ENCODE measurements around the gene RALGAPA2. TPM values are rescaled to one million over a fixed set of nuclear protein-coding genes. Genes with fewer than 3 reads are reported as not detected.
"Not testable (repeated sequence)": the region's sequence is repeated elsewhere in the genome, so short reads cannot be mapped to it uniquely, and the experiment has no call there.

Gene RALGAPA2
- total and polyA plus RNA-seq, 2 of the 13 experiments (the other 11 are each of a cell fraction or from before 2014, with no cell fraction given): 13.8 to 17.7 TPM

DNA sequence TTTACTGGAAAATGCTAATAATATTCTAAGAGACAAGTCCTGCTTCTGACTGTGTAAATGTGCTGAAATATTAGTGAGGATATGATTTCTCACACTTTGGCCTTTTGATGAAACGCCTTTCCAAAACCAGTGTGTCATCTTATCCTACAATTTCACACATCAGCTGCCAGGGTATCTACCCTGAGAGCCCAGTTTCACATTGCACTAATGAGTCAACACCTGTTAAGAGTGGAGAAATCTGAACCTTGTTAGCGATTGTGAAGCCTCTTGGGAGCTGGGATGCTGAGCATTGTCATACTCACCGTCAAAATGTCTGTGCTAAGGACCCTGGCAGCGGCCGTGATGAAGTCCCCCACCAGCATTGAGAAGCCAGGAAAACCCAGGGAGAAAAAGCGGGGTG, 166.0 kb downstream of the RALGAPA2 start (continued):
- TF ChIP-seq, protein P1, sequence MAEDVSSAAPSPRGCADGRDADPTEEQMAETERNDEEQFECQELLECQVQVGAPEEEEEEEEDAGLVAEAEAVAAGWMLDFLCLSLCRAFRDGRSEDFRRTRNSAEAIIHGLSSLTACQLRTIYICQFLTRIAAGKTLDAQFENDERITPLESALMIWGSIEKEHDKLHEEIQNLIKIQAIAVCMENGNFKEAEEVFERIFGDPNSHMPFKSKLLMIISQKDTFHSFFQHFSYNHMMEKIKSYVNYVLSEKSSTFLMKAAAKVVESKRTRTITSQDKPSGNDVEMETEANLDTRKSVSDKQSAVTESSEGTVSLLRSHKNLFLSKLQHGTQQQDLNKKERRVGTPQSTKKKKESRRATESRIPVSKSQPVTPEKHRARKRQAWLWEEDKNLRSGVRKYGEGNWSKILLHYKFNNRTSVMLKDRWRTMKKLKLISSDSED (CRISPR knock-in tag; IDR thresholded peaks at IDR 0.05): no peak

GRCh38 chr20:20543348-20543747, 169.1 kb downstream of the RALGAPA2 start:
- DNase-seq (ENCODE audit: low spot score); intact Hi-C loops (cut with micrococcal nuclease; ENCODE audit: unreplicated experiment); in situ Hi-C loops (cut with HindIII; ENCODE audit: extremely low pct_ligation_motif_present, low pct_unique_long_range_greater_than_20kb); H3K27me3 ChIP-seq (ENCODE audit: control insufficient read depth in 1 of 2, insufficient read depth in 2 of 2, low read length in 2 of 2); H3K9ac ChIP-seq (ENCODE audit: insufficient read depth, low read depth, low read length); BruUV-seq (replicated peaks); H3K27ac ChIP-seq (ENCODE audit: extremely low read length, insufficient read depth, low read length); H4K20me1 ChIP-seq (ENCODE audit: insufficient read depth, low read length); H3K36me3 ChIP-seq (replicated peaks in 1 of 2; ENCODE audit: control insufficient read depth in 1 of 2, insufficient read depth in 2 of 2, low read length in 2 of 2); H3K4me2 ChIP-seq (ENCODE audit: low read depth, low read length); H3K9me3 ChIP-seq (ENCODE audit: low read length); H2AFZ ChIP-seq (ENCODE audit: low read length); ATAC-seq; H3K4me3 ChIP-seq (replicated peaks in 1 of 3; ENCODE audit: insufficient read depth in 1 of 3, low read depth in 2 of 3, low read length in 3 of 3); CTCF ChIA-PET (ENCODE audit: low intra/inter-chr PET ratio, low total read pairs); POLR2A ChIA-PET; FAIRE-seq; H3K79me2 ChIP-seq (ENCODE audit: insufficient read depth, low read length): not testable (repeated sequence)
- 99% methylated on average over 7 of the region's 7 CpGs for WGBS (ENCODE audit: low lambda C conversion rate)
- peaks cover 22% of the 10 kb centered on the region for H3K4me1 ChIP-seq (ENCODE audit: insufficient read depth, low read length)

GRCh38 chr20:20536240-20536933, 176.1 kb downstream of the RALGAPA2 start:
- H3K9me3 ChIP-seq (ENCODE audit: low read length): no peaks in the 10 kb centered on the region
- no peaks in the 10 kb centered on the region for H3K79me2 ChIP-seq (ENCODE audit: insufficient read depth, low read length)
- FAIRE-seq: no peak
- no peak for ATAC-seq
- CTCF ChIA-PET (ENCODE audit: low intra/inter-chr PET ratio, low total read pairs): no interaction called here
- no TSS peak for BruUV-seq (replicated peaks)
- no peaks in the 10 kb centered on the region for H3K27me3 ChIP-seq (ENCODE audit: control insufficient read depth in 1 of 2, insufficient read depth in 2 of 2, low read length in 2 of 2)
- intact Hi-C loops (cut with micrococcal nuclease; ENCODE audit: unreplicated experiment): no loop called here
- H2AFZ ChIP-seq (ENCODE audit: low read length): no peak overlapping the region
- in situ Hi-C loops (cut with HindIII; ENCODE audit: extremely low pct_ligation_motif_present, low pct_unique_long_range_greater_than_20kb): no loop called here
- H3K36me3 ChIP-seq (replicated peaks in 1 of 2; ENCODE audit: control insufficient read depth in 1 of 2, insufficient read depth in 2 of 2, low read length in 2 of 2): peaks cover 6% of the 10 kb centered on the region in 2 experiments; a peak in 4 of 5 replicates
- H3K4me3 ChIP-seq (replicated peaks in 1 of 3; ENCODE audit: insufficient read depth in 1 of 3, low read depth in 2 of 3, low read length in 3 of 3): no peak overlapping the region
- H3K4me1 ChIP-seq (ENCODE audit: insufficient read depth, low read length): no peaks in the 10 kb centered on the region
- no peaks in the 10 kb centered on the region for H4K20me1 ChIP-seq (ENCODE audit: insufficient read depth, low read length)
- H3K9ac ChIP-seq (ENCODE audit: insufficient read depth, low read depth, low read length): no peak overlapping the region
- H3K27ac ChIP-seq (ENCODE audit: extremely low read length, insufficient read depth, low read length): no peak overlapping the region
- no peak overlapping the region for H3K4me2 ChIP-seq (ENCODE audit: low read depth, low read length)
- WGBS (ENCODE audit: low lambda C conversion rate): 97% methylated on average over 6 of the region's 6 CpGs
- DNase-seq (ENCODE audit: low spot score): no peak
- POLR2A ChIA-PET: no interaction called here
- TF ChIP-seq SYNCRIP (IDR thresholded peaks at IDR 0.05; ENCODE audit: insufficient read depth, low read depth, low read length): no peak
- no peak for TF ChIP-seq CEBPG (CRISPR knock-in tag; IDR thresholded peaks at IDR 0.05)
- TF ChIP-seq FOXK2 (IDR thresholded peaks at IDR 0.05): no peak
- no peak for TF ChIP-seq NR2F1 (CRISPR knock-in tag; IDR thresholded peaks at IDR 0.05)
- no peak for TF ChIP-seq GFI1 (CRISPR knock-in tag; IDR thresholded peaks at IDR 0.05; ENCODE audit: borderline replicate concordance)
- TF ChIP-seq ZNF136 (CRISPR knock-in tag; IDR thresholded peaks at IDR 0.05; ENCODE audit: low read depth): no peak
- TF ChIP-seq STAT5B (CRISPR knock-in tag; IDR thresholded peaks at IDR 0.05): no peak
- no peak for TF ChIP-seq ZNF652 (CRISPR knock-in tag; IDR thresholded peaks at IDR 0.05; ENCODE audit: borderline replicate concordance, low read depth)
- TF ChIP-seq ZNF282 (IDR thresholded peaks at IDR 0.05; ENCODE audit: partially characterized antibody): no peak

Measured in HepG2 (cell line).